Astrocyte of the cerebellum (primary cell): Measurements from ENCODE around the gene MAPK8.
"Not testable (repeated sequence)": the region's sequence is repeated elsewhere in the genome, so short reads cannot be mapped to it uniquely, and the experiment has no call there.

Experiments used
- DNase-seq: peaks from one replicate; pipeline ENCODE4 v3.0.0-alpha.2; 2011; ENCODE audit warnings: low read depth
- H3K4me3 ChIP-seq: 2 replicates; pipeline ENCODE4 v1.5.1; 2011; ENCODE audit warnings: mild to moderate bottlenecking, low read depth, low read length, moderate library complexity
- in situ Hi-C: cut with HindIII; loops from 2 replicates; pipeline ENCODE4 v1.10.0; 2017; ENCODE audit warnings: low sequenced_read_pairs
- TF ChIP-seq, protein P1 (sequence below): IDR thresholded peaks from 2 replicates; pipeline ENCODE4 v1.5.1; 2012; ENCODE audit warnings: low read length, low read depth, moderate library complexity, mild to moderate bottlenecking; ENCODE audit errors: missing control alignments

MAPK8 gene

DNA sequence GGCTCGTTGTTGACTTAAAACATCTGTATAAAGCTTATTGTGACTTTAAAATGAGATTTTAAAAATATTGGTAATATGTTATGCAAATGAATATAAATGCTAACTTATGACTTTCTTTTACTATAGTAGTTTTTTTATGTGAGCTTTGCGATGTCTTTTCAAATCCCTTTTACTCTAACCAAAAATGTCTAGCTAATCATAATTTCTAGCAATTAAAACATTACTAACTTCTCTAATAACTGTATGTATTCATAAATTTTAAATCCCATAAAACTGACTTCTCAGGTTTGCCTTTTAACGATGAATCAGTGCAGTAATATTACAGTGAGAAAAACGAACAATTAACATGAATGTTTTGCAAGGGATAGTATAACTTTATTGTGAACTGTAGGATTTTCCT lies 113.2 kb downstream of the MAPK8 start:
- no peak overlapping the region for H3K4me3 ChIP-seq
- TF ChIP-seq, protein P1, sequence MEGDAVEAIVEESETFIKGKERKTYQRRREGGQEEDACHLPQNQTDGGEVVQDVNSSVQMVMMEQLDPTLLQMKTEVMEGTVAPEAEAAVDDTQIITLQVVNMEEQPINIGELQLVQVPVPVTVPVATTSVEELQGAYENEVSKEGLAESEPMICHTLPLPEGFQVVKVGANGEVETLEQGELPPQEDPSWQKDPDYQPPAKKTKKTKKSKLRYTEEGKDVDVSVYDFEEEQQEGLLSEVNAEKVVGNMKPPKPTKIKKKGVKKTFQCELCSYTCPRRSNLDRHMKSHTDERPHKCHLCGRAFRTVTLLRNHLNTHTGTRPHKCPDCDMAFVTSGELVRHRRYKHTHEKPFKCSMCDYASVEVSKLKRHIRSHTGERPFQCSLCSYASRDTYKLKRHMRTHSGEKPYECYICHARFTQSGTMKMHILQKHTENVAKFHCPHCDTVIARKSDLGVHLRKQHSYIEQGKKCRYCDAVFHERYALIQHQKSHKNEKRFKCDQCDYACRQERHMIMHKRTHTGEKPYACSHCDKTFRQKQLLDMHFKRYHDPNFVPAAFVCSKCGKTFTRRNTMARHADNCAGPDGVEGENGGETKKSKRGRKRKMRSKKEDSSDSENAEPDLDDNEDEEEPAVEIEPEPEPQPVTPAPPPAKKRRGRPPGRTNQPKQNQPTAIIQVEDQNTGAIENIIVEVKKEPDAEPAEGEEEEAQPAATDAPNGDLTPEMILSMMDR = no peak
- DNase-seq = no peak
- in situ Hi-C loops = no loop called here

DNA sequence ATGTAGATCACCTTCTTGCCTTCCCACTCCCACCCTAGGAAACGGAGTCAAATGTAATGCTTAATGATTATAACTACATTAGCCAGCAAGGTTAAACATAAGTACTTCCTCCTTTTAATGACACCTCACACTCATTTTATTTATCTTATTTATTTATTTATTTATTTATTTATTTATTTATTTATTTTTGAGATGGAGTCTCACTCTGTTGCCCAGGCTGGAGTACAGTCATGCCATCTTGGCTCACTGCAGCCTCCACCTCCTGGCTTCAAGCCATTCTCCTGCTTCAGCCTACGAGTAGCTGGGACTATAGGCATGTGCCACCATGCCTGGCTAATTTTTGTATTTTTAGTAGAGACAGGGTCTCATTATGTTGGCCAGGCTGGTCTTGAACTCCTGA lies 115.4 kb downstream of the MAPK8 start:
- in situ Hi-C loops, DNase-seq, H3K4me3 ChIP-seq: not testable (repeated sequence)

DNA sequence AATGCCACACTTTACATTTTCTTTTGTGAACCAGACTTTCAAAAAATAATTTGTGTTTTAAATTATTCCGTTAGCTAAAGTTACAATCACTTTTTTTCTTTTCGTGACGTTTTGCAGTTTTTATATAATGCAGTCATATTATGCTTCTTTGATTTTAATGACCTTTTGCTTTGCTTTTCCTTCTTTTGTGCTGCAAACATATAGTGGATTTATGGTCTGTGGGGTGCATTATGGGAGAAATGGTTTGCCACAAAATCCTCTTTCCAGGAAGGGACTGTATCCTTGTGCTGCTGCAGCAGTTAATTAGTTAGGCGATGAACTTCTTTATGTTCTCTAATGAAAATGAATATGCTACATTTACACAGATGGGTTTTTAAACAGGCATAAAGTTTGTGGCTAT lies 117.4 kb downstream of the MAPK8 start:
- in situ Hi-C loops = no loop called here
- TF ChIP-seq, protein P1 = no peak
- no peak for DNase-seq
- no peak overlapping the region for H3K4me3 ChIP-seq

DNA sequence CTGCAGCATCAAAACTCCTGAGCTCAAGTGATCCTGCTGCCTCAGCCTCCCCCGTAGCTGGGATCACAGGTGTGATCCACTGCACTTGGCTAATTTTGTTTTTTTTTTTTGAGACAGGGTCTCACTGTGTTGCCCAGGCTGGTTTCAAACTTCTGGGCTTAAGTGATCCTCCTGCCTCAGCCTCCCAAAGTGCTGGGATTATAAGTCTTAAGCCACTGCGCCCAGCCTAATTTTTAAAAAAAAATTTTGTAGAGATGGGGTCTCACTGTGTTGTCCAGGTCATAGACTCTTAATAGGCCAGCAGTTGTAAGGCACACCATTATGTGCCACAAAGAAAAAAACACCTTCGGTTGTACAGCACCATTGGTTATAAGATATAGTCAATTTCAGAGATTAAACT lies 122.4 kb downstream of the MAPK8 start:
- no peak for DNase-seq
- TF ChIP-seq, protein P1 = no peak
- in situ Hi-C loops = no loop called here
- H3K4me3 ChIP-seq = no peak overlapping the region

DNA sequence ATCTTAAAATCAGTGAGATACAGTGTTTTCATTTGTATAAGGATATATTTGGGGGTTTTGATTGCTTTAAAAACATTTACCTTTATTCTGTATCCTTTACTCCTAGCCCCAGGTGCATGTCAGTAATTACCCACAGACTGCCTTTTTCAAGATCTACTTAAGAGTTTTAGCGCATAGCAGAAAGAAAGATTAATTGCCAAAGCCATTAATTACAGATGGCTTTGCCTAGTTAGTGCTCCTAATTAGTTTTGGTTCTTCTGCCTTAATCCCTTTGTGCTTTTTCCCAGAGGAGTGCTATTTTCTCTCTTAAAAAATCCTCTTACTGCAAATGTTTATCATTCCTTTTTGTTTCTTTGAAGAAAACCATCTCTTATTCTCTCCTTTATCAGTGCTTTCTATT lies 122.8 kb downstream of the MAPK8 start:
- H3K4me3 ChIP-seq = no peak overlapping the region
- TF ChIP-seq, protein P1 = no peak
- in situ Hi-C loops = no loop called here
- DNase-seq = no peak

DNA sequence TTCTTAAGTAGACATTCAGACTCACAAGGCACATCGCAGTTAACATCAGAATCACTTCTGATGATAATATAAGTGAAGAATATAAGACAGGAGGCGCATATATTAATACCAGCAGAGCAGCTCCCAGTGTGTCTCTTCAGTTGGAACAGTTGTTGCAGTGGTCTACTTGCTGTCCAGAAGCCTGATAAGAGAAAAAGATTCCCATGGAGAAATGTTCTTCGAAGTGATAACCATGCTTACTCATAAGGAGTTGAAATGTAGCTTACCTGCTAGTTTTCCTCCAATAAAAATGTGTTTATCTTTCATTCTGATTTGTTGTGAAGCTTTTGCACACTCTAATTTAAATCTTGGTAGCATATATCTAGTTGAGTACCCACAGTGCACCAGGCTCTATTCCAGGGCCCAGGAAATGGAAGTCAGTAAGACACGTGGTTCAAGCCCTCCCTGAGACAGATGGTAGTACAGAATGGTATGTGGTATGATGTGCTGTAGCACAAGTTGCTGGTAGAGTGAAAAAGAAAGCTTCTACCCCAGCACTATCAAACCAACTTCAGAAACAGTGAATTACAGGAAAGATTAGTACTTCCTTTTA lies 124.0 kb downstream of the MAPK8 start:
- no peak overlapping the region for H3K4me3 ChIP-seq
- DNase-seq = no peak
- TF ChIP-seq, protein P1 = no peak
- in situ Hi-C loops = no loop called here

DNA sequence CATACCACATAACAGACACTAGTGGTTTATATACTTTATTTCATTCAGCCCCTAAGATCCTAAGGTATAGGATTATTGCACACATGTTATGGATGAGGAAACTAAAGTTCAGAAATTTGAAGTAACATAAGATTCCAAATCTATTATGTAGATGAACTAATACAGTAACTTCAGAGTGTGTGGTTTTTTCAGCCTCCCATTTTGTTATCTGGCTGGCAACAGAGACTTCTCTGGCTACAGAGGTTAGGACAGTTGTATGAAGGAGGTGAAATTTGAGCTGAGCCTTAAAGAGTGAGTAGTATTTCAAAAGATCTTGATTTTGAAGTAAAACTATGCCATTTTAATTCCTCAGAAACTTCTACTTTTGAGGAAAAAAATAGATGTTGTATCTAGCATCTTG lies 125.4 kb downstream of the MAPK8 start:
- in situ Hi-C loops = no loop called here

More for the DNA sequence above, 125.4 kb downstream of the MAPK8 start:
- H3K4me3 ChIP-seq = no peak overlapping the region
- DNase-seq = no peak
- TF ChIP-seq, protein P1 = no peak
